ENCODE results near the gene UBE2C.

The UBE2C gene

DNA sequence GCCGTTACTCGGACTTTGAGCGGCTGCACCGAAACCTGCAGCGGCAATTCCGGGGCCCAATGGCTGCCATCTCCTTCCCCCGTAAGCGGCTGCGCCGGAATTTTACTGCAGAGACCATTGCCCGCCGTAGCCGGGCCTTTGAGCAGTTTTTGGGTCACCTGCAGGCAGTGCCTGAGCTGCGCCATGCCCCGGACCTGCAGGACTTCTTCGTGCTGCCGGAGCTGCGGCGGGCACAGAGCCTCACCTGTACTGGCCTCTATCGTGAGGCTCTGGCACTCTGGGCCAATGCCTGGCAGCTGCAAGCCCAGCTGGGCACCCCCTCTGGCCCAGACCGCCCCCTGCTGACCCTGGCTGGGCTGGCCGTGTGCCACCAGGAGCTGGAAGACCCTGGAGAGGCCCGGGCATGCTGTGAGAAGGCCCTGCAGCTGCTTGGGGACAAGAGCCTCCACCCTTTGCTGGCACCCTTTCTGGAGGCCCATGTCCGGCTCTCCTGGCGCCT is 28.3 kb downstream of the UBE2C start:
- TF ChIP-seq, protein P1, sequence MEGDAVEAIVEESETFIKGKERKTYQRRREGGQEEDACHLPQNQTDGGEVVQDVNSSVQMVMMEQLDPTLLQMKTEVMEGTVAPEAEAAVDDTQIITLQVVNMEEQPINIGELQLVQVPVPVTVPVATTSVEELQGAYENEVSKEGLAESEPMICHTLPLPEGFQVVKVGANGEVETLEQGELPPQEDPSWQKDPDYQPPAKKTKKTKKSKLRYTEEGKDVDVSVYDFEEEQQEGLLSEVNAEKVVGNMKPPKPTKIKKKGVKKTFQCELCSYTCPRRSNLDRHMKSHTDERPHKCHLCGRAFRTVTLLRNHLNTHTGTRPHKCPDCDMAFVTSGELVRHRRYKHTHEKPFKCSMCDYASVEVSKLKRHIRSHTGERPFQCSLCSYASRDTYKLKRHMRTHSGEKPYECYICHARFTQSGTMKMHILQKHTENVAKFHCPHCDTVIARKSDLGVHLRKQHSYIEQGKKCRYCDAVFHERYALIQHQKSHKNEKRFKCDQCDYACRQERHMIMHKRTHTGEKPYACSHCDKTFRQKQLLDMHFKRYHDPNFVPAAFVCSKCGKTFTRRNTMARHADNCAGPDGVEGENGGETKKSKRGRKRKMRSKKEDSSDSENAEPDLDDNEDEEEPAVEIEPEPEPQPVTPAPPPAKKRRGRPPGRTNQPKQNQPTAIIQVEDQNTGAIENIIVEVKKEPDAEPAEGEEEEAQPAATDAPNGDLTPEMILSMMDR (IDR thresholded peaks at IDR 0.05; ENCODE audit: low read depth, low read length, missing control alignments): no peak
- H3K4me3 ChIP-seq (replicated peaks; ENCODE audit: low read depth, low read length): no peak overlapping the region
- no peak for DNase-seq (ENCODE audit: extremely low read depth, low read depth)

DNA sequence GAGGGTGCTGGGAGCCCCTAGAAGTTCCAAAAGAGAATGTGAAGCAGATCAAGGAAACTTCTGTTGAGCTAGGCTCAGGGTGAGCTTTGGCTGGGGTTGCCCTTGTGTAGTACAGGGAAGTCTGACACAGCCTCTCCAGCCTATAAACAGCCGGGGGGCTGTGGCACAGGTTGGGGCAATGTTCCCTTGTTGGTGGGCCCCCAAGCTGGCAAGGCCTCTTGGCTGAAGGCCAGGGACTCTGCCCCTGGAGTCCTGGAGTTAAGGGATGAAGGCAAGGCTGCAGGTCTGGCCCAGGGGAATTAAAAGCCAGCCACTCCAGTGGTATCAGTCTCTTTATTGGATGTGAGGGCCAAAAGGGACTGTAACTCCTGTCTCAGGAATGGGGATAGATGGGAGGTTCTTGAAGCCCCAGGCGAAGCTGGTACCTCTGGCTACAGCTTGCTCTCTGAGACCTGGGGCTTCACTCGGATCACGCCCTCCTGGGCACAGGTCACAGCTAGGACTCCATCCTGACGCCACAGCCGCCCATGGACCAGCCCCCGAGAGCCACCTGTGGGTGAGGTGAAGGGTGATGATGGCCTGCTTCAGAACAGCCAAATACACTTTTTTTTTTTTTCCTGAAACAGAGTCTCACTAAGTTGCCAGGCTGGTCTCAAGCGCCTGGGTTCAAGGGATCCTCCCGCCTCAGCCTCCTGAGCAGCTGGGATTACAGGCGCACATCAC is 29.1 kb downstream of the UBE2C start:
- no peak for DNase-seq (ENCODE audit: extremely low read depth, low read depth)
- no peak overlapping the region for H3K4me3 ChIP-seq (replicated peaks; ENCODE audit: low read depth, low read length)
- TF ChIP-seq, protein P1 (IDR thresholded peaks at IDR 0.05; ENCODE audit: low read depth, low read length, missing control alignments): no peak

DNA sequence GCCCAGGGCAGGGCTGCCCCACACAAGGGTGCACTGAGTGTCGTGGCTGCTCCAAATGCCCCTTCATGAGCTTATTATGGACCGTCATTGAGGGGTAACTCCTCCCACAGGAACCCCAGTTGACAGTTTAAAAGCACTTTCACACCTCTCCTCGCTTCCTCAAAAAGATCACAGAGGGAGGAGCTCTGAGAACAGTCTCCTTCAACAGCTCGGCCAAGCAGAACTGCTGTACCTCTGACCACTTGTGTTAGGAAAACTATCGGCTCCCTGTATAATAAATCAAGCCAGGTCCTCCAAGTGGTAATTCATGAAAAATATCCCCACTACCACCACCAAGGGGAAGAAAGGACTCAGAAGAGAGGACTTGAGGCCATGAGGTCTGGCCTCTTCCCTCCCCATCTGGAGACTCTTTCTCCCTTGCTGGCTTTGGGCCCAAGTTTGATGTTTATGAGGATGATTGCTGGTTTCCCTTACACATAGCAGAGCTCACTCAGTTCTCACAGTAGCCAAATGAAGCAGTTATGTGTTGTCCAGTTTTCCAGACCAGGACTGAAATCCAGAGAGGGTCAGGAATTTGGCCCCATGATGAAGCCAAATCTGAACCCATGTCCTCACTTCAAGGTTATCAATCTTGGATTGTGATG is 29.8 kb downstream of the UBE2C start:
- DNase-seq (ENCODE audit: extremely low read depth, low read depth): no peak
- TF ChIP-seq, protein P1 (IDR thresholded peaks at IDR 0.05; ENCODE audit: low read depth, low read length, missing control alignments): no peak
- H3K4me3 ChIP-seq (replicated peaks; ENCODE audit: low read depth, low read length): no peak overlapping the region

DNA sequence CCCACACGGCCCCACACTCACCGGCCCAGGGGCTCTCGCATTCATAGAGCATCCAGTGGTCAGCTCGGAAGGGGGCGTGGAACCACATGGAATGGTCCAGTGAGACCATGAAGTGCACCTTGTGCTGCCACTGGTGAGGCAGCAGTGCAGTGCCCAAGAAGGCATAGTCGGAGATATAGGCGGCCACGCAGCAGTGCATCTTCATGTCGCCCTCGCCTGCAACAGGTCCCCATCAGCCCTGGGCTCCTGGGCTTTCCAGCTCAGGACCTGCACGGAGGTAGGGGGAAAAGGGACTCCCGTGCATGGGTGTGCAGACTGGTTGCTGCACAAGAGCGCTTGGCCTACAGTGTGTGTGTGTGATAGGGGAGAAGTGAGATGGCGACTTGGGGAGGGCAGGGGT is 31.1 kb downstream of the UBE2C start:
- no peak for DNase-seq (ENCODE audit: extremely low read depth, low read depth)
- no peak overlapping the region for H3K4me3 ChIP-seq (replicated peaks; ENCODE audit: low read depth, low read length)
- TF ChIP-seq, protein P1 (IDR thresholded peaks at IDR 0.05; ENCODE audit: low read depth, low read length, missing control alignments): no peak

DNA sequence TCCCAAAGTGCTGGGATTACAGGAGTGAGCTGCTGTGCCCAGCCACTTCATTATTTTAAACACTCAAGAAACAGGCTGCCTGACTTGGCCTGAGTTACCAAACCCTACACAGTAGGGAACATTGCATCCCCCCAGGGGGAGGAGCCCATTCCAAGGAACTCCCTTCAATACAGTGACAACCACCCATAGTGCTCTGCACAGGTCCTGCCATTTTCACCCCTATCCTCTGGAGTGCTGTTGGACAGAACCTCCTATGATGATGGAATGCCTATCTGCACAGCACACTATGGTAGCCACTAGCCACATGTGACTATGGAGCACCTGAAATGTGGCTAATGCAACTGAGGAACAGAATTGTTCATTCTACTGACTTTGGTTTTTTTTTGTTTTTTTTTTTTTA is 33.0 kb downstream of the UBE2C start:
- TF ChIP-seq, protein P1 (IDR thresholded peaks at IDR 0.05; ENCODE audit: low read depth, low read length, missing control alignments): no peak
- H3K4me3 ChIP-seq (replicated peaks; ENCODE audit: low read depth, low read length): no peak overlapping the region
- DNase-seq (ENCODE audit: extremely low read depth, low read depth): no peak

DNA sequence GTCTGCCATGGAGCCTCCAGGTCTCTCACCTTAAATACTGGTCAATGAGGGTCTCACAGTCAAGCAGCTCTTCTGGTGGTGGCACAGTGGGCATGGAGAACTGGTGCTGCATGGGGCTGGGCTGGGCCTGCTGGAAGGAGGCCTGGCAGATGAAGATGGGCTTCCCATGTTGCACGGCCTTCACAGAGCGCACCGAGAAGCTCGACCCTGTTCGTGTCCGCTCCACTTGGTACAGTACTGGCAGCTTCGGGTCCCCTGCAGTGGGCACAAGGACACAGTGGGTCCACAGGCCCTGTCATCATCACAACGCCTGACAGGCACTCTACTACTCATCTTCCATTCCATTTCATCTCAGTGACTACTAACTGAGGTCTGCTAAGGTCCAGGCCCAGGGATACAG is 36.0 kb downstream of the UBE2C start:
- no peak for DNase-seq (ENCODE audit: extremely low read depth, low read depth)
- TF ChIP-seq, protein P1 (IDR thresholded peaks at IDR 0.05; ENCODE audit: low read depth, low read length, missing control alignments): no peak
- H3K4me3 ChIP-seq (replicated peaks; ENCODE audit: low read depth, low read length): no peak overlapping the region

All from HFF-Myc (cell line).